SKM-1 treated with dmso at 0.1 percent for 144 hours (cell line): ENCODE results near the gene SNAI3.

ENCODE experiments used
- DNase-seq: peaks from one replicate; lab custom pipeline; 2025; ENCODE audit not compliant: unreplicated experiment; lab: John Stamatoyannopoulos, UW

SNAI3 gene

GRCh38 chr16:88686439-88687253 is at the start of gene SNAI3:
Gene SNAI3 (minus strand): TSS chr16:88686507. CDS start chr16:88686406, 101 bp downstream.
- peak; percentile 69 for DNase-seq

GRCh38 chr16:88736088-88736487 is 49.8 kb upstream of the SNAI3 start:
- DNase-seq = no peak

GRCh38 chr16:88735616-88736015 is 49.3 kb upstream of the SNAI3 start:
- DNase-seq = no peak

GRCh38 chr16:88735121-88735520 is 48.8 kb upstream of the SNAI3 start:
- no peak for DNase-seq

- DNase-seq = no peak
These were observed 48.0 kb upstream of the SNAI3 start for GRCh38 chr16:88734361-88734728.

GRCh38 chr16:88733630-88734360 is 47.5 kb upstream of the SNAI3 start:
- no peak for DNase-seq

GRCh38 chr16:88732961-88733294 is 46.6 kb upstream of the SNAI3 start:
- no peak for DNase-seq

GRCh38 chr16:88732172-88732960 is 46.1 kb upstream of the SNAI3 start:
- DNase-seq = no peak

- no peak for DNase-seq
These were observed 45.4 kb upstream of the SNAI3 start for GRCh38 chr16:88731699-88732098.

GRCh38 chr16:88730632-88731607 is 44.6 kb upstream of the SNAI3 start:
- no peak for DNase-seq

GRCh38 chr16:88727871-88728270 is 41.6 kb upstream of the SNAI3 start:
- no peak for DNase-seq

GRCh38 chr16:88726981-88727380 is 40.7 kb upstream of the SNAI3 start:
- no peak for DNase-seq

GRCh38 chr16:88726408-88726749 is 40.1 kb upstream of the SNAI3 start:
- no peak for DNase-seq

- no peak for DNase-seq
These were observed 39.5 kb upstream of the SNAI3 start for GRCh38 chr16:88725609-88726407.

- DNase-seq = no peak
These were observed 38.7 kb upstream of the SNAI3 start for GRCh38 chr16:88724855-88725555.

GRCh38 chr16:88723911-88724310 is 37.6 kb upstream of the SNAI3 start:
- DNase-seq = no peak

GRCh38 chr16:88723507-88723887 is 37.2 kb upstream of the SNAI3 start:
- DNase-seq = no peak

- DNase-seq = no peak
These were observed 36.6 kb upstream of the SNAI3 start for GRCh38 chr16:88722784-88723506.
